GM18907 (cell line): ENCODE results near the gene SLC29A1.

Source experiments
- ATAC-seq: cut with Tn5 transposase; IDR thresholded peaks from one replicate; pipeline ENCODE4 v1.9.1; 2021; ENCODE audit warnings: mild to moderate bottlenecking, moderate library complexity; ENCODE audit not compliant: unreplicated experiment

SLC29A1 gene

DNA sequence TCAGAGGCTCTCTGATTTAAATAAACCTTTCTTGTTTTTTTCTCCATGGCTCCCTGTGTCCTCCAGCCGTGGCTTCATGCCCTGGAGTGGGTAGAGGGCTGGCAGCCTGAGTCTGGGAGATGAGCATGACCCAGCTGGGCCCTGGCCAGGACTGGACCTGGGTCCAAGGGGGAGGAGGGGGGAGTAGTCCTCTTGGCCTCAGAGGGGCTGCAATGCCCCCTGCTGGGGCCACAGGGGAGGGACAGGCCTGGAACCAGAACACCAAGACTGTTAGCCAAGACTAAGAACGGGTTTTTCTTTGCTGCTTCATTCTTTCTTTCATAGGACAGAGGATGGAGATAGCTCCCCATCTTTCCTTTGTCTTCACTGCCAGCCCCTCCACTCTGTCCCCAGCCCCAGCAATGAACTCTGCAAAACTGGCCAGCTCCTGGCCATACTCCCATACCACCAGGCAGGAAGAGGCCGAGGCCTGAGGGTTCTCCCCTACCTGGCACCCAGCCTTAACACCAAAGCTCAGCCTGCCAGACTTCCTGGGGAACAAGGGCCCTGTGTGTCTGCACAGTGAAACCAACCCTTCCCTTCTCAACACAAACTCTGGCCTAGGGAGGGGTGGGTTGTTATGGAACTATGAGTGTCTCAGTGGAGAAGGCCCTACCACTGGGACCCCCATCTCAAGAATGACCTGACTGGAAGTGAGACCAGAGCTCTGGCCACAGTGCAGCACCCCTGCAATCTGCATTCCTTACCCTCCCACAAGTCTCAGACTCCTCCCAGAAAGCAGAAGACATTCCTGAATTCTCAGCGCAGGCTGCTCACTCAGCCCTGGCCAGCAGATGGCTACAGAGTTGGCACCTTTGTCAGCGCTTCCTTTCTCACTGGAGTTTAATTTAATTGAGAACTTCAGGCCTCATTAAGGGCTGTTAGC is 11.0 kb downstream of the SLC29A1 start:
- no peak for ATAC-seq

DNA sequence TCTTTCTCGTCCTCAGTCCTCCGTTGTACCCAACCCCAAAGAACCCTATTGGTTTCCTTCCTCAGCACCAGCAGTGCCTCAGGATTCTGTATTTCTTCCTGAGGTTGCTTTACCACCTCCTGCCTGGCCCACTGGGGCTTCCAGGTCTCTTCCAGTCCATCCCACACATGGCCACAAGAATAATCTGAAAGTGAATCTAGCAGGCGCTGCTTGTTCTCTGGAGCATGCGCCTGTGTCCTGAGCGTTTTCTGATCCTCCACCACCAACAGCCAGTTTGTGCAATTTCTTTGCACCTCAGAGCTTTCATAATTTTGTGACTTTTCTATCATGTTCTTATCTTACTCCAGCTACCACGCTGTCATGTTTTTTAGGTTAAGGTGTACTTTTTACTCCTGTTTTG is 11.9 kb downstream of the SLC29A1 start:
- no peak for ATAC-seq

DNA sequence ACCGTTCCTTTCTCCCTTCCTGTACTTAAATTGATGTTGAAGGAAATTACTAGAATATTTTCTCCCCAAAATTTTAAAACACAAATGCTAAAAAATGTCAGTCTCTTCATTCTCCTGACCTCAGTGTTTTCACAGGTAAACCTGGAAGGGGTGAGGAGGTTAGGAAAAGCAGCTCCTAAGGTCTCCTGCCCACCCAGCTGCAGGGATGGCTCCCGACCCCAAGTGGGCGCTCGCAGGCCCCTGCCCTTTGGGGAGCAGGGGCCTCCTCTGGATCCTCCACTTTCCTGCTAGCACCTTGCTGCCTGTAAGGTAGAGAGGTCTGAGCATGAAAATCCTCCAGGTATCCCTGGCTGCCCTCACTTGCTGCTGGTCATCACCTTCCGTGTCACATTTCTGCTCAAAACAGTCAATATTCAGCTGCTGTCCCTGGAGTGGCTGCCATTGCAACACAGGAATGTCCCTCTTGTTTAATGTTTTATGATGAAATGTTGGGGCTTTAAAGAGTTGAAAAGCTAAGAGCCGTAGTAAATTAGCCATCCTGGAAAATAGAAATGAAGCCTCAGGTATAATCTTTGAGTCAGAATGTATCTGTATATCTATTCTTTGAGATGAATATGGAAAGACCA is 12.6 kb downstream of the SLC29A1 start:
- ATAC-seq: no peak

DNA sequence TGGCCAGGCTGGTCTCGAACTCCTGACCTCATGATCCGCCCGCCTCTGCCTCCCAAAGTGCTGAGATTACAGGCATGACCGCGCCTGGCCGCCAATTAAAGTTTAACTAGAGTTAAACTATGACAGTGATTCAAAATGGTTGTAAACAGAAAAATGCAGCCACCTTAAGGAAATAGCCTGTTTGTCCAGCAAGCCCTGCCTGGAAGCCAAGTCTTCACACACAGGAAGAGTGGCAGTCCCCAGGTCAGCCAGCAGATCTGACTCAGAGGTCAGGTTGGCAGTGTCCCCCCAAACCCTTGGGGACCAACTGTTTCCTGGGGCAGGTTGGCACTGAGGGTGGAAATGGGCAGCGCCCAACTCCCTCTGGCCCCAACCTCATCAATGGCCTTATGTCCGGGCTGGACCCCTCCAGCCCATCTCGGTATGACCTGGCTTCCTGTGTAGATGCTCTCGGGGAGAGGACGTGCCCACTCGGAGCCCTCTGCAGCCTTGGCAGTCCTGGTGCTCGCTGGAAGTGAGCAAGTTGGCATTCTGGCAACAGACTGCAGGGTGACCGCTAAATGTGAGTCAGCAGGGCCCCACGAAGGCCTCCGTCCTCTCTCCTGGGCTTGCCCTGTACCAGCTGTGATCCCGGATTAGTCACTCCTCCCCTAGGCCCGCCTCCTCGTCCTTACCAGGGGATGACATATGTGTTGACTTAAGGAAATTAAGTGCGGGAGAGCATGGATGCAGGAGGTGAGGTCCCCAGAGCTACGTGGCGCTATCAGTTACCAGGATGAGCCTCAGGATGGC is 13.8 kb downstream of the SLC29A1 start:
- ATAC-seq: peak; percentile 64

DNA sequence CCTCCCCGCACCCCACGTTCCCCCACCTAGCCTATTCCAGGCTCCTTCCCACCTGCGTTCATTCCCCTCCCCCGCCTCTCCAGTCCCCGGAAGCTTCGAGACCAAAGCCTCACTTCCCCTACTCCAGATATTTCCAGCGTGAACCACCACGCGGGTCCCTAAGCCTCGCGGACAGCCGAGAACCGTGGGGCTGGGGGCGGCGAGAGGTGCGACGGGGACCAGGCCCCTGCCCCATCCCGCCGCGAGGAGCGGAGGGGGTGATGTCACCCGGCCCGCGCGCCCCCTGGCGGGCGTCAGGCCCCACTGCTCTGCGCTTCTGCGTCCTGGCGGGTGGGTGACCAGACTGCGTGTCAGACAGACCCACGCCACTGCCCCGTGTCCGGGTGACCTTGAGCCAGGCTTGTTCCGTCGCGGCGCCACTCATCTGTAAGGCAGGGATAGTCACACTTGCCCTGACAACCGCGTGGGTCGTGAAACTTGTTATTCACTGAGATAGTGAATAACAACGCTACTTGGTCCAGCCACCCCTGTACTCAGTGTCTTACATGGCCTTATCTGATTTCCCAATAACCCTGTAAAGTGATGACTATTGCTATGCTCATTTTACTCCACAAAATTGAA is 14.5 kb downstream of the SLC29A1 start:
- ATAC-seq: peak; percentile 76

DNA sequence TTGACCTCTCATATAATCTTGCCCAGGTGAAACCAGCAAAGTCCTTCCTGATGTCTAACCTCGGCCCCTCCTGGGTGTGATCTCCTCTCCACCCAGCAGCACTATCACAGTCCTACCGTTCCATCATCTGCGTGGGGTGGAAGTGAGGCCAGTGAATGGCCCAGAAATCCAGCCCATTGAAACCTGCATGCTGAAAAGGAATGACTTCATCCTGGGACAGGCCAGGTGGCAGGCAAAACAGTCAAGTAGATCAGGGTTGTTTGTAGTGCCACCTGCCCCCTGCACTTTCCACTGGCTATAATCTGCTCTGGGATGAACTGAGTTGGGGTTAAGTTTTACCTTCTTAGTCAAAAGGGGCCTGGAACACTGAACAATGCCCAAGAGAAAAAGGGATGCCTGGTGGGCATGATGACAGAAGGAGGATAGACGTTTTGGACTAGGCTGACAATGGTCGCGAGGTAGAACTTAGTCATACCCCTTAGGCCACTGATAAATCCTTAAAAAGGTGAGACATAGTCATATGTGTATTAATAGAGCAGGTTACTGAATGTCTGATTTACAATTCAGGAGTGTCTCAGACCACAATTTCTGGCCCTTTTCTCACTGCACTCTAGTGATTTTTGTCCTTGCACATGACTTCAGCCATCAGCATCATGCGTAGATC is 15.4 kb downstream of the SLC29A1 start:
- no peak for ATAC-seq

DNA sequence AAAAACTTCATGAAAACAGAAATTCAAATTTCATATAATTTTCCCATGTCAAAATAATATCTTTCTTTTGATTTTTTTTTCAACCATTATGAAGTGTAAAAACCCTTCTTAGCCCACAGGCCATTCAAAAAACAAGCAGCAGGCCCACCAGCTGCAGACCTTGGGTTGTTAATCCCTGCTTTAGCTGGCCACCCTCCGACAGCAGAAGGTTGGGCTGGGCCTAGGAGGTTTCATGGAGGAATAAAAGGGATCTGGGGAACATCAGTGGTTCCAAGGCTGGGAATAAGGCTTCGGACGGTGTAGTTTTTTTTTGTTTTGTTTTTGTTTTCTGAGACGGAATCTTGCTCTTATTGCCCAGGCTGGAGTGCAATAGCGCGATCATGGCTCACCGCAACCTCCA is 19.9 kb downstream of the SLC29A1 start:
- ATAC-seq: no peak

DNA sequence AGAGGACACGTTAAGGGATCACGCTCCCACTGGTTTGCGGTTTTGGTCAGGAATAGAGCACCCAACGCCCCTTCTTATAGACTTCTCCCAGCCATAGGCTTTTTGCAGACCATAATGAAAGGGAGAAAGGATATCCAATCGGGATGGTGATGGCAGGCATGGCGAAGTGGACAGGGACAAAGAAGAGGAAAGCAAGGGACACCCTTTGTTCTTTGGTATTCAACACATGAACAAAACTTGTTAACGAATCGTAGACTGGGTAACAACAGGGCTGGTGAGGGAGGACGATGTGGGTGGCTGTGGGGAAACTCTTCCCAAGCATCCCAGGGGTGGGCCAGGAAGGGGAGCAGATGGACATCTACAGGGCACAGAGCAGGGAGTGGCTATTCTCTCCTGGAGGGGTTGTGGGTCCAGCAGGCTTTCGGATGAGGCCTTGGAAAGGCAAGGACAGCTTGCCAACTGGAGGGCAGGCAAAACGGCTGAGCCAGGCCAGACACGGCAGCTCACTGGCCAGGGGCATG is 22.1 kb downstream of the SLC29A1 start:
- no peak for ATAC-seq

DNA sequence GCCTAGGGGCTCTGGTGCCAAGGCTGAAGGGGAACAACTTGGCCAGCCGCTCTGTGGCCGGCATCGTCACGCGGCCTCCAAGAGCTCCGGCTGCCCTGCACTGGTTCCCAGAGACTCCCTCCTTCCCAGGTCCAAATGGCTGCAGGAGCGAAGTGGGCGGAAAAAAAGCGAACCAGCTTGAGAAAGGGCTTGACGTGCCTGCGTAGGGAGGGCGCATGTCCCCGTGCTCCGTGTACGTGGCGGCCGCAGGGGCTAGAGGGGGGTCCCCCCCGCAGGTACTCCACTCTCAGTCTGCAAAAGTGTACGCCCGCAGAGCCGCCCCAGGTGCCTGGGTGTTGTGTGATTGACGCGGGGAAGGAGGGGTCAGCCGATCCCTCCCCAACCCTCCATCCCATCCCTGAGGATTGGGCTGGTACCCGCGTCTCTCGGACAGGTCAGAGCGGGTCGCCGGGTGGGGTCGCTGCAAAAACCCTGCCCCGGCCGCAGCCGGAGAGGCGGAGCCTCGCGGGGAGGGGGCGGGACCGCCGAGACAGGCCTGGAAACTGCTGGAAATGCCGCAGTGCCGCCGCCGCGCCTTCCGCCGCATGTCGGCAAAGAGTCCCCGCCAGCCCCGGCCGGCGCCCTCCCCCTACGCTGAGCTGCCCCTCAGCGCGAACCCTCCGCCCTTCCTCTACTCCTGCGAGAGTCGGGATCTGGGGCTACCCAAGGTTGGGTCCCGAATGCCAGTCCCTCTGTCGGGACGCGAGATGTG is 22.7 kb downstream of the SLC29A1 start:
- peak; percentile 59 for ATAC-seq

DNA sequence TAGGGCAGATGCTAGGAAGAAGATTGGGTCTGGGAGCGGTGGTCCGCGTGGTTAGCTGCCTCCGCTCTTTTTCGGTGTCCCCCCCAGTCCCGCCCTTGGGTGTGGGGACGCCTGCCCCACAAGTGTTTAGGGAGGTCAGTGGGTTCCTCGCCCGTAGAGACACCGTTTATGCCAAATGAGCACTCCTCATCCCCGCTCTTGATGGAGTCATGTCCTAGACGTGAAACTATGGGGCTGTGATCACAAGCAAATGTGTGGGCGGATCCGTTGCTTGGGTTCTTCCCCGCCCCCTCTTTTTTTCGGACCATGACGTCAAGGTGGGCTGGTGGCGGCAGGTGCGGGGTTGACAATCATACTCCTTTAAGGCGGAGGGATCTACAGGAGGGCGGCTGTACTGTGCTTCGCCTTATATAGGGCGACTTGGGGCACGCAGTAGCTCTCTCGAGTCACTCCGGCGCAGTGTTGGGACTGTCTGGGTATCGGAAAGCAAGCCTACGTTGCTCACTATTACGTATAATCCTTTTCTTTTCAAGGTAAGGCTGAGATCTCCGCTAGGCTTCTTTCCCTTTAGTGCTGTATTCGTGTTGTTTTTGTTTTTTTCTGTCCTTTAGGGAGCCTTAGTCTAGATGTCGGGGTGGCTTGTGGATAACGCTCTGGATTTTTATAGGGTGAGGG is 23.4 kb downstream of the SLC29A1 start, which contains the start of gene HSP90AB1:
Gene HSP90AB1 (plus strand): TSS at position 439 of the 675 bp plus-strand sequence. CDS start 1,529 bp downstream, outside the sequence.
- peak; percentile 68 for ATAC-seq

DNA sequence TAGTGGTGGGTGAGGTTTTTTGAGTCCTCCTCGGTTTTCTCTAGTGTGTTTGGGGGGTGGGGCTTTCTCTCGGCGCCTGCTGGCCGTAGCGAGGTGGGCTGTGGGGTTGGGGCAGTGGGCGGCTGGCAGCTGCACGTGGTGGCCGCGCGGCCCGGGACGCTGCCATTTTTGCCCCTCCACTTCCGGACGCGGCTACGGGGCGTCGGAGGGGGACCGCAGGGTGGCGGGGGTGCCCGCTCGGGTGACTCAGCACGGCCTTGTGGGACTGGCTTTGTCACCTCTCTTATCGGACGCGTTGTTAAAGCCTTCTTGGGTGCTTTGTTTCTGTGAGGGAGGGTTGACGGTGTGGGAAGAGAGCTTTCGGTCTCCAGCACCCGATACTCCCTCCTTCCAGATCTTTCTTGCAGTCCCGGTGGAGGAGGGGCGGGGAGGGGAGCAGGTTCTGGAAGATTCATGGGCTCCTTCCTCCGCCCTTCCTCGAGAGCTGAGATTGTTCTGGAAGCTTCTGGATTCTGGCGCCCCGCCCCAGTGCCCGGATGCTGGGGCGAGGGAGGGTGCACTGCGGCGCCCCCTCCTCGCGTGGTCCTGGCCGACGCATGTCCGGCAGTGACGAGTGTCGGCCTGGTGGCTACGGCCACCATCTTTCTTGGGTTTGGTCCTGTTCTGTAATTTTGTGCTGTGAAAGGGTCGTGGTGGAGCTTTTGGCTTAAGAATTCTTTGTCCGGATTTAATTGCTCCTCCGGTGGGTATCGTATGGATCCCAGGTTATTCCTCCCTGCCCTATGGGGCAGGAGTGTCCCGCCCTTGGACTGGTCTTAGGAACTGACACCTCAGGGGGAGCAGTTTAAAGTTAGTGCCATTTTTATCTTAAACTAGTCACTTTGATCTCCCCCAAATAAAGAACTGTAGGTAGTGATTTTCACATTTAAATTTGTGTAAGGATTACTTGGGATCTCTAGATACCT is 24.2 kb downstream of the SLC29A1 start:
- ATAC-seq: peak; percentile 26

DNA sequence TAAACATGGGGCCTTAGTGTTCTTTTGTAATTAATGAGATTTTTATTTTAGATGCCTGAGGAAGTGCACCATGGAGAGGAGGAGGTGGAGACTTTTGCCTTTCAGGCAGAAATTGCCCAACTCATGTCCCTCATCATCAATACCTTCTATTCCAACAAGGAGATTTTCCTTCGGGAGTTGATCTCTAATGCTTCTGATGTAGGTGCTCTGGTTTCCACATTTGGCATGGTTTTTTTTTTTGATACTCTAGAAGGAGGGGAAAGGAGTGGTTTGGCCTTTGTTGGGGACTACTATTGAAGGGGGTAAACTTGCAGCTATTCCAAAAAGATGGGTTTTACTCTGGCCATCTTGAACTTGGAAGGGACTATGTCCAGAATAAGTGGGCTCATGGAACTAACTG is 25.2 kb downstream of the SLC29A1 start:
- no peak for ATAC-seq

DNA sequence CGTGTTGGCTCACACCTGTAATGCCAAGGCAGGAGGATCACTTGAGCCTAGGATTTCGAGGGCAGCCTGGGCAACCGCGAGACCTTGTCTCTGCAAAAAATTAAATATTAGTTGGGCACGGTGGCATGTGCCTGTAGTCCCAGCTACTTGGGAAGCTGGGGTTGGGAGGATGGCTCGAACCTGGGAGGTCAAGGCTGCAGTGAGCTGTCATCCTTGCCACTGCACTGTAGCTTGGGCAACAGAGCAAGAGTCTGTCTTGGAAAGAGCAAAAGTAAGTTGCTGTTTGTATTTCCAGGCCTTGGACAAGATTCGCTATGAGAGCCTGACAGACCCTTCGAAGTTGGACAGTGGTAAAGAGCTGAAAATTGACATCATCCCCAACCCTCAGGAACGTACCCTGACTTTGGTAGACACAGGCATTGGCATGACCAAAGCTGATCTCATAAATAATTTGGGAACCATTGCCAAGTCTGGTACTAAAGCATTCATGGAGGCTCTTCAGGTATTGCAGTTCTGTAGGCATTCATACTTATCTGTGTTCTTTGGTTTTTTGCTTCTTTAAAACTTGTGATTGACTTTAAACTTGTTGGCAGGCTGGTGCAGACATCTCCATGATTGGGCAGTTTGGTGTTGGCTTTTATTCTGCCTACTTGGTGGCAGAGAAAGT is 25.8 kb downstream of the SLC29A1 start:
- no peak for ATAC-seq

DNA sequence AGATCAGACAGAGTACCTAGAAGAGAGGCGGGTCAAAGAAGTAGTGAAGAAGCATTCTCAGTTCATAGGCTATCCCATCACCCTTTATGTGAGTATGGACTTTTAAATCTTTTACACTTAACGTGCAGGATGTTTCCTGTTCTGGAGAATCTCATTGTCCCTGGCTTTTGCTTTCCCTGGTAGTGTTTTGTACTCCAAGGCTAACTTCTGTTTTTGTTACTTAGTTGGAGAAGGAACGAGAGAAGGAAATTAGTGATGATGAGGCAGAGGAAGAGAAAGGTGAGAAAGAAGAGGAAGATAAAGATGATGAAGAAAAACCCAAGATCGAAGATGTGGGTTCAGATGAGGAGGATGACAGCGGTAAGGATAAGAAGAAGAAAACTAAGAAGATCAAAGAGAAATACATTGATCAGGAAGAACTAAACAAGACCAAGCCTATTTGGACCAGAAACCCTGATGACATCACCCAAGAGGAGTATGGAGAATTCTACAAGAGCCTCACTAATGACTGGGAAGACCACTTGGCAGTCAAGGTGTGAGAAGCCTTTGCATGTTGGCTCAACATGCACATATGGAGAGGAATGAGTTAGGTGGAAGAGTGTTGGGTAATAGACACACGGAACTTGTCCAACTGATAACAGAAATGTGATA is 26.8 kb downstream of the SLC29A1 start:
- ATAC-seq: no peak

DNA sequence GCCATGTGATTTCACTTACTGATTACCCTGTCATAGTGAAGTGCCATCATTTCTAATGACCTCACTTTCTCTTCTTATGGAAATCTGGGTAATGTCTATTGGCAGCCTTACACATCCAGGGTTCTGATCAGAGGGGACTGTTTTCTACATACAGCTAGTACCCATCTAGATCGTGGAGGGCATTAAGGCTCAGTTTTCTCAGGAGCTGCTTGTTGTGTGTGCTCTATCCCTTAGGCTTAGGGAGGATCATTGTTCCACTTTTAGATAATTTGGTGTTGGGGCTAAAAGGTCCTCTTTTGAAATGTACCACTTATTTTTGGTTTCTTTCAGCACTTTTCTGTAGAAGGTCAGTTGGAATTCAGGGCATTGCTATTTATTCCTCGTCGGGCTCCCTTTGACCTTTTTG is 27.3 kb downstream of the SLC29A1 start:
- ATAC-seq: no peak
